HG03457 (cell line): ENCODE measurements around the gene FEM1A.
"Not testable (repeated sequence)": the region's sequence is repeated elsewhere in the genome, so short reads cannot be mapped to it uniquely, and the experiment has no call there.

ENCODE experiments used
- ATAC-seq: cut with Tn5 transposase; IDR thresholded peaks from one replicate; pipeline ENCODE4 v1.9.1; 2021; ENCODE audit warnings: moderate number of reproducible peaks; ENCODE audit not compliant: unreplicated experiment

The FEM1A gene, protein sequence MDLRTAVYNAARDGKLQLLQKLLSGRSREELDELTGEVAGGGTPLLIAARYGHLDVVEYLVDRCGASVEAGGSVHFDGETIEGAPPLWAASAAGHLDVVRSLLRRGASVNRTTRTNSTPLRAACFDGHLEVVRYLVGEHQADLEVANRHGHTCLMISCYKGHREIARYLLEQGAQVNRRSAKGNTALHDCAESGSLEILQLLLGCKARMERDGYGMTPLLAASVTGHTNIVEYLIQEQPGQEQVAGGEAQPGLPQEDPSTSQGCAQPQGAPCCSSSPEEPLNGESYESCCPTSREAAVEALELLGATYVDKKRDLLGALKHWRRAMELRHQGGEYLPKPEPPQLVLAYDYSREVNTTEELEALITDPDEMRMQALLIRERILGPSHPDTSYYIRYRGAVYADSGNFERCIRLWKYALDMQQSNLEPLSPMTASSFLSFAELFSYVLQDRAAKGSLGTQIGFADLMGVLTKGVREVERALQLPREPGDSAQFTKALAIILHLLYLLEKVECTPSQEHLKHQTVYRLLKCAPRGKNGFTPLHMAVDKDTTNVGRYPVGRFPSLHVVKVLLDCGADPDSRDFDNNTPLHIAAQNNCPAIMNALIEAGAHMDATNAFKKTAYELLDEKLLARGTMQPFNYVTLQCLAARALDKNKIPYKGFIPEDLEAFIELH

DNA sequence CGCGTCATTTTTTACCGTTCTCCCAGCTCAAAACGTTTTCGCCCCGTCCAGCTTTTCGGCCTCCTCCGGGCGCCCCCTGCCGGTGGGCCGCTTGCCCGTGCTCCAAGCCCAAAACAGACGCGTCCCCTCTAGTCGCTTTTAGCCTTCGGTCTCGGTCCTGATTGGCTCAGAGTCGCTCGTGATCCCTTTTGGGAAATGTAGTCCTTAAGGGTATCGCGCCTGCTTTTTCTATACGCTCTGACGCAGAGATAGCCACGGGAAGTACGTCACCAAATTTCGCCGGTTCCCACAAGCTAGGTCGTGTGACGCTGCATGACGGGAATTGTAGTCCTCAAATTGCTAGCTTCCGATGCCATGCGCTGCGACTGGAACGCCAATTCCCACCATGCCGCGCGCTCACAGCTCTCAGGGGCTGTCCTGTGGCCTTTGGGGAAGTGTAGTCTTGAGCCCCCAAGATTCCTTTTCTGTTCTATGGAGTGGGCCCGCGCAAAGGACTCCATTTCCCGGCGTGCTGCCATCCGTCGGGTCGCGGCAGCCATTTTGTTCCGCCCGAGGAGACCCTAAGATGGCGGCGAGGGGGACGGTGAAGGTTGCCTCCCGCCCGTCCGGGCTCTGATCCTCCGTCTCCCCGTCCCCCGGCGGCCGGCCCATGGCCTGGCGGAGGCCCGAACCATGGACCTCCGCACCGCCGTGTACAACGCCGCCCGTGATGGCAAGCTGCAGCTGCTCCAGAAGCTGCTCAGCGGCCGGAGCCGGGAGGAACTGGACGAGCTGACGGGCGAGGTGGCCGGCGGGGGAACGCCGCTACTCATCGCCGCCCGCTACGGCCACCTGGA lies at the start of gene FEM1A:
TSS of gene FEM1A (plus strand) at position 552 of the 836 bp plus-strand sequence. CDS start at position 673, 121 bp downstream.
- peak; percentile 91 for ATAC-seq

DNA sequence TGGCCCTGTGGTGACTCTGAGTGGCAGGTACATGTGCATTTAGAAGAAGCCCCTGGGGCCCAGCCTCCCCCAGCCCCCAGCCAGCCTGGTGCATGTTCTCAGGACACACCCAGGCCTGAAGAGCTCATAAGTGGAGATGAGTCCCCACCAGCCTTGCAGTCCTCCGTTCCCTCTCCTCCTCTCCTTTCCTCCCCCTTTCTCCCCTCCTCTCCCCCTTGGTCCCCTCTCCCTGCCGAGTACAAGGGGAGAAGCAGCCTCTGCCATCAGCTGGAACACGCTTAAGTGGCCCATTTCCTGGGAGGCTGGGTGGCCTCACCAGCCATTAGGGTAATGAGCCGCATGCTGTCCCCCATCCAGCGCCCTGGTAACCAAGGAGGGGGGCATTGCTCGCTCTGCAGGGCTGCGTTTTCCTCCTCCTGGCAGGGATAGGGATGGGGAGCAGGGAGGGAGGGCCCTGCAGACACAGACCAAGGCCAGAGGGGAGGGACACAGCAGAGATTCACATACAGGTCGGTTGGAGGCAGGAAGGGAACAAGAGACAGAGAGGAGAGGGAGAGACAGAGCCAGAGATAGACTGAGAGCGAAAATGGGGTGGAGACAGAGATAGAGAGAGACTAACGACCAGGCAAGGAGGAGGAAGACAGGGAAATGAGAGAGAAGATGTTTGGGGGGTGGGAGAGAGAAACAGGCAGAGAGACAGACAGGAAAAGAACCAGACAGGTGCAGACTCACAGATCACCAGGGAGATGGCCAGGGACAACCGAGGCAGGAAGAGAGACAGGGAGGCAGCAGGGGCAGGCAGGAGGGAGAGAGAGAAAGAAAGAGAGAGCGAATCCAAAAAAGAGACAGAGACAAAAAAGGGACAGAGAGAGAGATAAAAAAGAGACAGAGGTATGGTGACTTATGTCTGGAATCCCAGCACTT lies 48.5 kb upstream of the FEM1A start:
- no peak for ATAC-seq

DNA sequence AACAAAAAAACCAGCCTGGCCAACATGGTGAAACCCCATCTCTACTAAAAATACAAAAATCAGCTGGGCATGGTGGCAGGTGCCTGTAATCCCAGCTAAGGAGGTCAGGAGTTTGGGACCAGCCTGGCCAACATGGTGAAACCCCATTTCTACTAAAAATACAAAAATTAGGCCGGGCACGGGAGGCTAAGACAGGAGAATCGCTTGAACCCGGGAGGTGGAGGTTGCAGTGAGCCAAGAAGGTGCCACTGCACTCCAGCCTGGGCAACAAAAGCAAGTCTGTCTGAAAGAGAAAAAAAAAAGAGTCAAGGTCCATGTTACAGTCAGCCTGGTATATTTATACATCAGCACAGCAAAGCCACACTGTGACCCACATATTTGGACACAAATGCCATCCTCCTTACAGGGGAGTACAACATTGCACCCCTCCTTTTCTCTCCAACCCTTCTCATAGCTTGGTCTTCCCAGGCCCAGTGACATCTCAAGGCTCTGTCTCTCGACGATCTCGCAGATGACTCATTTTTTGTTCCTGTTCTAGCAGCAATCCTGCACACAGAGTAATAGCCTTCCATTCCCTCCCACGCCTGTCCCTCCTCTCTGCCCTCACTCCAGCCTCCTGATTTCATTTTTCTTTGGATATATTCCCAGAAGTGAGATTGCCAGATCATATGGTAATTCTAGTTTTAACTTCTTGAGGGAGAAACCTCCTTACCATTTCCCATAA lies 46.9 kb upstream of the FEM1A start:
- ATAC-seq: no peak

DNA sequence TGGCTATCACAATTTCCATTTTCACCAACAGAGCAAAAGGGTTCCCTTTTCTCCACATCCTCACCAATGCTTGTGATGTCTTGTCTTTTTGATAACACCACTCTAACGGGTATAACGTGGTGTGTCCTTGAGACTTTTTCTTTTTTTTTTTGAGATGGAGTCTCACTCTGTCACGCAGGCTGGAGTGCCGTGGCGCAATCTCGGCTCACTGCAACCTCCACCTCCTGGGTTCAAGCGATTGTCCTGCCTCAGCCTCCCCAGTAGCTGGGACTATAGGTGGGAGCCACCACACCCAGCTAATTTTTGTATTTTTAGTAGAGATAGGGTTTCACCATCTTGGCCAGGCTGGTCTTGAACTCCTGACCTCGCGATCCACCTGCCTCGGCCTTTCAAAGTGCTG lies 46.4 kb upstream of the FEM1A start:
- not testable (repeated sequence) for ATAC-seq

DNA sequence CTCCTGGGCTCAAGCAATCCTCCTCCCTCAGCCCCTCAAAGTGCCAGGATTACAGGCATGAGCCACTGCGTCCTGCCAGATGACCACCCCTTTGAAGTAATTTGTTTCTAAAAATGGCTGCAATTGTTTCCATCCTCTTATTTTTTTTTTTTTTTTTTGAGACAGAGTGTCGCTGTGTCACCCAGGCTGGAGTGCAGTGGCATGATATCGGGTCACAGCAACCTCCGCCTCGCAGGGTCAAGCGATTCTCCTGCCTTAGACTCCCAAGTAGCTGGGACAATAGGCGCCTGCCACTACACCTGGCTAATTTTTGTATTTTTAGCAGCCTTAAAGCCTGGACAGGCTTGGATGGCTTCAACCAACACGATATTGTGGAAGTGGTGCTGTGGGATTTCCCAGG lies 45.5 kb upstream of the FEM1A start:
- ATAC-seq: no peak

DNA sequence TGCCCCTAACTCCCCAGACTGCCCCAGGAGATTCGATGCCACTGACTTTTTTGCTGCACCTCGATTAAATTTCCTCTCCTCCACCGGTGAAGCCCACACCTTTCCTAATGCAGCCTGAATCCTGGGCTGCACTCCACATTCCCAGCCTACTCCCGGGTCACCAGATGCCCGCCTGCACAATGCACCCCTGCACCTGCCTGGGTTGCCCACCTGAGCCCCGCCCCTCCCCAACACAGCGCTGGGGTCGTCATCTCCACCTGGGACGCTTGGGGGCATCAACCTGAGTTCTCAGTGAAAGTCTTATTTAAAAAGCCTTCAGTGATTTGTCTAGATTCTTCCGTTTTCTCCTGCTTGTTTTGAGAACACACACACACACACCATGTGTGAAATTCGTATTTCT lies 43.3 kb upstream of the FEM1A start:
- ATAC-seq: no peak

DNA sequence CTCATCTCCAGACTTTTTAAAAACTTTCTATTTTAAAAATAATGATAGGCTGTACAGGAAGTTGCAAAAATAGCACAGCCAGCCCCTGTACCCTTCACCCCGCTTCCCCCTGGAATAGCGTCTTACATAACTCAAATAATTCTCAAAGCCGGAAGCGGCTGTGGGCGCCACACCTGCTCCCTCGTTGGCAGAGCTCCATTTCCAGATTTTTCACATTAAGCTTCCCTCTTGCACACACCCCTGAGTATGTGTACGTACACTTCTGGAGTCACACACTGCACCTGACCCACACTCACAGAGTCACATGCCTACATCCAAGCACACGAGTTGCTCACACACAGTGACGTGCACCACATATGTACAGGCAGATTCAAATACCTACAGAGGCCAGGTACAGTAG lies 42.9 kb upstream of the FEM1A start:
- no peak for ATAC-seq

DNA sequence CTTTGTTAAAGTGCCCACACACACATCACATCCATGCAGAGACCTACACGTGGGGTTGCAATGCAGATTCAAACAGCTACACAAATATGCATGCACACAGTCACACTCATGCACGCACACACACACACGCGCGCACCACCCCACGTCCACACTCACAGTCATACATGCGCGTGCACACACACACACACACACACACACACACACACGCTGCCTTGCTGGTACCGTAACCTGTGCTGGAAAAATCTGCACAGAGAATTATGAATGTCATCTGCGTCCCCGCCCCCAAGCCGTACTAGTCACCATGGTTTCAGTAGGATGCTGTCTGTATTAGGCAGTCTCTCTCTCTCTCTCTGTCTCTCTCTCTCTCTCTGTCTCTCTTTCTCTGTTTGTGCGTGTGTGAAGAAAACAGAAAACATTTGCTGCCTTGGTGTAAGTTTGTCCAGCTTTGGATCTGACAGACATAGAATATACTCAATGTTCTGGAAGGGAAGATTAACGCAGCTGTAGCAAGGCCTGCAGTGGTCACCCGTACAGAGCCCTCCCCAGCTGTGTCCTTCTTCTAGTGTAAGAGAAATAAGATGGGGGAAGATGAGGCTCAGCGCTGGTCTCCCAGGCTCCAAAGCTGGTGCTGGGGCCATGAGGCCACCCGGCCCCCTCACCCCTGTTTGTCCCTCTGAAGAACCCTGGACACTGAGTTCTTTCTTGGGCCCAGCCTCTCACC lies 41.5 kb upstream of the FEM1A start:
- no peak for ATAC-seq

DNA sequence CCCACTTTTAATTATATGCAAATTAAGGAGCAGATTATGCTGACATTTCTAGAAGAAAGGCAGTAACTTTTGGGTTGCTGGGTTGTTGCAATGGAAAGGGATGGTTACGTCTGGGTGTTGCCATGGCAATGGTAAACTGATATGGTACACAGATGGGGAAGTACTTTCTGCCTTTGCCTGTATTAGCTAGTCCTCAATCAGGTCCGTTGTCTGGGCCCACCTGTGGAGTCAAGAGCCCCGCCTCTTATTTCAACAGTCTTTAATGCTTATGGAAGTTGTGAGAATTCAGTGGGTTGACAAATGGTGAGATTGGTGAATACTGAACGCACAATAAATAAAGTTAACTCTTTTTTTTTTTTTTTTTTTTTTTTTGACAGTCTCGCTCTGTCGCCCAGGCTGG lies 37.3 kb upstream of the FEM1A start:
- no peak for ATAC-seq

DNA sequence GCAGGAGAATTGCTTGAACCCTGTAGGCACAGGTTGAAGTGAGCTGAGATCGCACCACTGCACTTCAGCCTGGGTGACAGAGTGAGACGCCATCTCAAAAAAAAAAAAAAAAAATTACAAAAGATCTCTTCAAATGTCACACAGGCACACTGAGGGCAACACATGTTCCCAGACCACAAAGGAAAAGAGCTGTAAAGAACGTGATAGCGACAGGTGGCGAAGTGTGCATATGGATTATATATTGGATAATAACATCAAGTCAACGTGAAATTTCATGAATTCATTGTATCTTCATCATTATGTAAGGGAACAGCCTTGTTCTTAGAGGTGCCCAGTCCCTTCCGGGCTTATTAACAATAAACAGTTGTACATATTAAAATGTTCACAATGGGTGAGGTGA lies 36.1 kb upstream of the FEM1A start:
- ATAC-seq: no peak

DNA sequence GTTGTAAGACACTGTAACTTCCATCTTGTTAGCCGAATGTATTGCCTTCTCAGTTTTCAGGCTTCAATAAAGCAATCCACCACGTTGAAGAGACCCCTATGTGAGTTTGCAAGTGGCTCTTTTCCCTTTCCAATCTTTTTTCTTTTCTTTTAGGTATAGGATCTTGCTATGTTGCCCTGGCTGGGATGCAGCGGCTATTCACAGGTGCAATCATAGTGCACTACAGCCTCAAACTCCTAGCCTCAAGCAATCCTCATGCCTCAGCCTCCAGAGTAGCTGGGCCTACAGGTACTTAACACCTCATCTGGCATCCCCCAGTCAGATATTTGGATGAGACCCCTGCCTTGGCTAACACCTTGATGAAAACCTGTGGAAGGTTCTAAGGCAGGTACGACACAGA lies 33.5 kb upstream of the FEM1A start:
- ATAC-seq: no peak

DNA sequence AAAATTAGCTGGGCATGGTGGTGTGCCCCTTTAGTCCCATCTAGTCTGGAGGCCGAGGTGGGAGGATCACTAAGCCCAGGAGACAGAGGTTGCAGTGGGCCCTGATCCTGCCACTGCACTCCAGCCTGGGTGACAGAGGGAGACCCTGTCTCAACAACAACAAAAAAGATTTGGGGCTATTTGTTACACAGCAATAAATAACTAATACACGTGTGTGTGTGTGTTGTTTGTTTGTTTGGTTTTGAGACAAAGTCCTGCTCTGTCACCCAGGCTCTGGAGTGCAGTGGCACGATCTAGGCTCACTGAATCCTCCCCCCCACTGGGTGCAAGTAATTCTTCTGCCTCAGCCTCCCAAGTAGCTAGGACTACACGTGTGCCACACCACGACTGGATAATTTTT lies 32.9 kb upstream of the FEM1A start:
- no peak for ATAC-seq

DNA sequence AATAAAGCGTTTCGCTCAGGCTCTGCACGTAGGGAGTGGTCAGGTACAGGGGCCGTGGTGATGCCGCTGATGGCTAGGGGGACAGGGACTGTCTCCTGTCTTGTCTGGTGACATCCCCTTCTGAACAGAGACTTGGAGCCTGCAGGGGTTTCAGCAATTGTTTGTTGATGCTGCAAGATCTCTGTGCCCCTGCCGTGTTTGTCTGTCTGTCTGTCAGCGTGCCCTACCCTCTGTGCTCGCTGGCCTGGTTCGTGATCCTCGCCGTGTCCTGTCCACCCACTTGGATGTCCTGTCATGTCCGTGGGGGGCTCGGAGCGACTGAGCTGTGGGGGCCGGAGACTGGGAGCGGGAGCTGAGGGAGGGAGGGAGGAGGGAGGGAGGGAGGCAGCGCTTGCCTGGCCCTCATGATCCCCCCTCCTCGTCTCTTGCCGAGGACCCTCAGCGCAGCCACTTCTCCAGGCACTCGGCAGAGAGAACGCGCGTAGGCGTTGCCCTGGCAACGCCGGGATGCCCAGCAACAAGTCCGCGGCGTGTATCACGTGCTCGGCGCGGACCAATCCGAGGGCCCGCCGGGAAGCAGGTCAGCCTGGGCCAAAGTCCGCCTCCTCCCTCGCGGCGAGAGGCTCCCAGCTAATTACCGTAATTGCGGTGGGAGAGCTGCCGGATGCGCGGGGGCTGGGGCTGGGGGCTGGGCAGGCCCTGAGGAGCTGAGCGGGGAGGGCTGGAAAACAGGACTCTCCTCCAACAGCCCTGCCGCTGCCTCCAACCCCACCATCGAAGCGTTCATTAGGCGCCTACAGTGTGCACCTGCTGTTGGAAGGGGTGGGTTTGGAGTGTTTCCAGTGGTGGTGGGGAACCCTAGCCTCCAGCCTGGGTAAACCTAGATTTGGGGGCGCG lies 31.9 kb upstream of the FEM1A start:
- no peak for ATAC-seq

DNA sequence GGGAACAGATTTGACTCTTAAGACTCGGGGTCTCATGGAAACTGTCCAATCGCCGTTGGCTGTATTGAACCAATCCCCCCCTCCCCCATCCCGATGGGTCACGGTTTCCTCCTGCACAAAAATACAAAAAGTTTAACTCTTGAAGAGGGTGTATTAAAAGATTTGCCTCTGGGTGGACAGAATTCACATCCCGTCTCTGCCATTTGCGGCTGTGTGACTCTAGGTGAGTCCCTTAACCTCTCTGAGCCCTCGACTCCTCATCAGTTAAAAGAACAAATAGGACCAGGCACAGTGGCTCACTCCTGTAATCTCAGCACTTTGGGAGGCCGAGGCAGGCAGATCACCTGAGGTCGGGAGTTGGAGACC lies 31.3 kb upstream of the FEM1A start:
- ATAC-seq: no peak

DNA sequence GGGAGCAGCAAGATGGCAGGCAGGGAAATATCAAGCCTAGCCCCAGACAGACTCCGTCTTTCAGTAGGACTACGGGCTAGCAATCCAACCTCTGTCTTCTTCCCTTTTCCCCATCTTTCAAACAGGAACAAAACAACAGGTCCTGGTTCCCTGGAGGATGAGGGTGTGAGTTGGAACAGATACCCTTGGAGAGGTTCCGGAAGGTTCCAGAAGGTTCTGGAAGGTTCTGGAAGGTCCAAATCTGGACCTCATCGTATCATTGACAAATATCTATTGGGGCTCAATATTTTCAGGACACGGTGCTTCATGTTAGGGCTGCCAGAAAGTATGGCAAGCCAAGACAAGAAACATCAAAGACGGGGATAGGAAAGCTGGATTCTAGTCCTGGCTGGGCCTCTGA lies 28.5 kb upstream of the FEM1A start:
- no peak for ATAC-seq

DNA sequence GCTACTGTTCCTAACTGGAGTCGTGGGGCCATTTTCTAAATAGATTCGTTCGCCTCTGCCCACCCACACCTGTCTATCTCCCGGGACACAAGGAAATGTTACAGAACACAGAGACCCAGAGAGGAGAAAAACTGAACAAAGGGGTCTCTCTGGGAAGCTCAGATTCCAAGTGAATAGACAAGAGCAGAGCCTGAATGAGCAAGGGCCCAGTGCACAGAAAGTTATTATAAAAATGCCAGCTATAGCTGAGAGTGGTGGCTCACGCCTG lies 27.2 kb upstream of the FEM1A start:
- no peak for ATAC-seq

DNA sequence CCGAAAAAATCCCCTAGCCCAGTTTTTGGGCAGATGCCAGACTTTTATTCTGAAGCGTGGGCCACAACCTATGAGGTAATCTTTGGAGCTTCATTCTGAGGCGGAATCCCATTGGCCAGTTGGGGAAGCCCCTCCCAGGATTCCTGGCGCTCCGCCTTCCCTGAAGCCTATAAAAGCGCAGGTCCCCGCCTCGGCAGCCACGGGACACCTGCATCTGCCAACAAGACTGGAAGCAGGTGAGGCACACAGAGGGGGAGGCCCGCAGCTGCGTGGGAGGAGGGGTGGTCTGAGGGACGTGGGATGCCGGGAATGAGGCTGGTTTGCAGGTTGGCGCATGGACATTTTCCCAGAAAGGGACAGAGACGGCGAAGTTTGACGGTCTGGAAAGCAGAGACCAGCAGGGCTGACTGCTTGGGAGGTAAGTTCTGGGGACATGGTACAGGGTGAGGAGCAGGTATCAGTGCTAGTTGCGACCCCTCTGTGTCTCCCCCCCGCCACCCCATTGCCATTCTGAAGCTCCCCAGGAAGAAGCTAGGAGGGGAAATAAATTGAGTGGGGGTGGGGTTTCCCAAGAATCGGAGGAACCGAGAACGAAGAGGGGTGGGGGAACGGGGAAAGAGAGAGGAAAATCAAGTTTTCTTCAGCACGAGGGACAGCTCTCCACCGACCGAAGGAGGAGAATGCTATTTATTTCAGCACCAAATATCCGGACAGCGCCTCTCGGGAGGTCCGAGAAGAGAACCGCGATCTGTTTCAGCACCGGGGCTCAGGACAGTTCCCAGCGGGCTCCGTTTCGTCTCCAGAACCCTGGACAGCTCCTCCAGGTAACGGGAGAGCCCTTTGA lies 22.4 kb upstream of the FEM1A start:
- ATAC-seq: no peak

DNA sequence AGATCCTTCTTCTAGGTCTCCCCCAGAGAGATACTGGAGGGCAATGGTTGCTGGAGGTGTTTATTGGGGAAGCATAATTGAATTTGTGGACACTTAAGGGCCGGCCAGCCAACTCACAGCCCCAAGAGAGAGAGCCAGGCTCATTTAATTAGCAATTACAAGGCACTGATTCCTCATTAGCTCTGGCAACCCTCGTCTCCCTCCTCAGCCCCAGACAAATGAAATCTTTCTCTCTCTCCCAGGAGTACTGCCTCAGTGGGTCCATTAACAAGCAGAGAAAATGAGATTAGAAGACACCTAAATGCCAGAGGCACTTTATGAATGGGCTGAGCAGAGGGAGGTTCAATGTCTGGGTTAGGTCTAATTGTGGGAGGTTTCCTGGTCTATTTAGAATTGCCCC lies 19.0 kb upstream of the FEM1A start:
- no peak for ATAC-seq
